OCI-LY1 (cell line): ENCODE measurements around the gene ZYX.

Experiments
- H2AFZ ChIP-seq: fragments of 200-600 bp; sonication (generic), shearing (Covaris generic); 2 replicates; pipeline ENCODE4 v1.6.0; 2014; ENCODE audit warnings: antibody characterized with exemption, mild to moderate bottlenecking, low read length
- H3F3A ChIP-seq: fragments of 200-600 bp; sonication (generic), shearing (Covaris generic); 2 replicates; pipeline ENCODE4 v1.6.0; 2014; ENCODE audit warnings: mild to moderate bottlenecking, antibody characterized with exemption, low read length, moderate library complexity; ENCODE audit not compliant: insufficient read depth
- H3K27ac ChIP-seq: fragments of 200-600 bp; sonication (generic); 2 replicates; pipeline ENCODE4 v1.5.1; 2014; ENCODE audit warnings: low read length, mixed run types, mild to moderate bottlenecking, low read depth; ENCODE audit not compliant: poor library complexity, severe bottlenecking
- H3K27me3 ChIP-seq: fragments of 200-600 bp; sonication (generic); 2 replicates; pipeline ENCODE4 v1.6.0; 2014; ENCODE audit warnings: antibody characterized with exemption, mild to moderate bottlenecking, low read length, moderate library complexity; ENCODE audit not compliant: insufficient read depth
- H3K36me3 ChIP-seq: fragments of 200-600 bp; sonication (generic); 2 replicates; pipeline ENCODE4 v1.6.1; 2014; ENCODE audit warnings: mild to moderate bottlenecking, antibody characterized with exemption, low read length, moderate library complexity, mixed read lengths; ENCODE audit not compliant: insufficient read depth
- H3K4me1 ChIP-seq: fragments of 200-600 bp; sonication (generic); 2 replicates; pipeline ENCODE4 v1.5.1; 2014; ENCODE audit warnings: mild to moderate bottlenecking, low read length, moderate library complexity; ENCODE audit not compliant: insufficient read depth, severe bottlenecking
- H3K4me2 ChIP-seq: fragments of 200-600 bp; sonication (generic), shearing (Covaris generic); 2 replicates; pipeline ENCODE4 v1.6.1; 2014; ENCODE audit warnings: low read length
- H3K4me3 ChIP-seq: fragments of 200-600 bp; sonication (generic); 2 replicates; pipeline ENCODE4 v1.5.1; 2014; ENCODE audit warnings: low read length, low read depth, mild to moderate bottlenecking, mixed read lengths; ENCODE audit not compliant: poor library complexity, severe bottlenecking
- H3K79me2 ChIP-seq: fragments of 200-600 bp; shearing (Covaris generic); 2 replicates; pipeline ENCODE4 v1.6.1; 2016; ENCODE audit warnings: mixed run types, low read length, mixed read lengths; ENCODE audit not compliant: insufficient read depth
- H3K9ac ChIP-seq: fragments of 200-600 bp; sonication (generic), shearing (Covaris generic); 2 replicates; pipeline ENCODE4 v1.6.1; 2014; ENCODE audit warnings: mild to moderate bottlenecking, low read length, mixed read lengths
- H3K9me2 ChIP-seq: fragments of 200-600 bp; sonication (generic), shearing (Covaris generic); 2 replicates; pipeline ENCODE4 v1.6.1; 2014; ENCODE audit warnings: low read depth, mild to moderate bottlenecking, low read length, mixed read lengths
- H3K9me3 ChIP-seq: fragments of 200-600 bp; shearing (Covaris generic); 2 replicates; pipeline ENCODE4 v1.6.1; 2014; ENCODE audit warnings: low read length, mixed read lengths
- H4K20me1 ChIP-seq: fragments of 200-600 bp; sonication (generic), shearing (Covaris generic); 2 replicates; pipeline ENCODE4 v1.6.0; 2016; ENCODE audit warnings: mild to moderate bottlenecking, low read length; ENCODE audit not compliant: insufficient read depth
- CTCF ChIP-seq: fragments of 200-600 bp; sonication (generic), shearing (Covaris generic); IDR thresholded peaks from 2 replicates; pipeline ENCODE4 v1.5.1; 2017; ENCODE audit warnings: mild to moderate bottlenecking, antibody characterized with exemption, low read length, moderate library complexity, mixed read lengths
- EZH2 ChIP-seq: fragments of 200-600 bp; sonication (generic), shearing (Covaris generic); IDR thresholded peaks from 2 replicates; pipeline ENCODE4 v1.8.0; 2017; ENCODE audit warnings: borderline replicate concordance, mixed run types, mild to moderate bottlenecking, antibody characterized with exemption, low read length, moderate library complexity, mixed read lengths

Gene ZYX

DNA sequence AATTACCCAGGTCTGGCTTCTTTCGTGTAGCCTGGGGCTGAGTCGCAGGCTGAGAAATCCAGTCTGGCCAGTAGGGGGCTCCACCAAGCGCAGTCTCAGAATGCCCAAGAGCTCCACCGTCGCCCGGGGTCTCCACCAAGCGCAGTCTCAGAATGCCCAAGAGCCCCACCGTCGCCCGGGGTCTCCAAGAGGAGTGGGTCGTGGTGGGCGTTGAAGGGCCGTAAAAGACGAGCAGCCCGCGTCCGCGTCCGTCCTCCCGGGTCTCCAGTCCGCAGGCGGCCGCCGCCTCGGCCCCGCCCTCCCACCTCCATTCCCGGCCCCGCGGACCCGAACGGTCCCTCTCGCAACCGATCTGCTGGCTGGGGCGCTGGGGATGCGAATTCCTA is 892 bp upstream of the ZYX start:
- no peaks in the 10 kb centered on the region for H3K79me2 ChIP-seq

DNA sequence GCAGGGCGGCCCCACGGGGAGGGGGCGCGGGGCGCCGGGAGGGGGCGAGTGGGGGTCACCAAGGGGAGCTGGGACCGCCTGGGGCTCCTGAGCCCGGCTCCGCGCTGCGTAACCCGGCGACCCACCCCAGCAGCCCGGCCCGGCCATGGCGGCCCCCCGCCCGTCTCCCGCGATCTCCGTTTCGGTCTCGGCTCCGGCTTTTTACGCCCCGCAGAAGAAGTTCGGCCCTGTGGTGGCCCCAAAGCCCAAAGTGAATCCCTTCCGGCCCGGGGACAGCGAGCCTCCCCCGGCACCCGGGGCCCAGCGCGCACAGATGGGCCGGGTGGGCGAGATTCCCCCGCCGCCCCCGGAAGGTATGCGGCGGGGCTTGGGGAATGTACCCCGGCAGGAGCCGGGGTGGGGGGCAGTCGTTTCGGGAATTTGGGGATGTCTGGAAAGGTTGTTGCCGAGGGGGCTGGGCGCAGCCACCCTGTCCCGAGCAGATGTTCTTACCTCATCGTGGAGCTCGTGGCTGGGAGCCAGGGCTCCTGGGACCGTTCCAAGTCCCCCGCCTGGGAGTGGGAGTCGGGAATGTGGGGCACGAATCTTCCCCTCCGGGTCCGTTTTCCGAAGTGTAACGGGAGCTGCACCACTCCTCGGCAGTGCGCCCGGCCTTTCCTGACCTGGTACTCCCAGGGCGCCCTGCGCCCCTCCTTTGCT is 431 bp downstream of the ZYX start:
- Histone ChIP-seq H3K9me3 (no peaks in the 10 kb centered on the region), H3K4me2 (peak overlapping the region; percentile 98), H2AFZ (no peak overlapping the region), H3K27ac (no peak overlapping the region), H3K27me3 (0 out of 2 replicates have a peak, but pooled peaks cover 4% of the 10 kb centered on the region), H3K36me3 (no peaks in the 10 kb centered on the region), H3K9me2 (no peaks in the 10 kb centered on the region), H4K20me1 (no peaks in the 10 kb centered on the region), H3F3A (no peaks in the 10 kb centered on the region), H3K79me2 (no peaks in the 10 kb centered on the region), H3K4me1 (peaks cover 4% of the 10 kb centered on the region), H3K9ac (peak overlapping the region; percentile 79), H3K4me3 (peak overlapping the region; percentile 91)
- TF ChIP-seq CTCF (no peak), EZH2 (no peak)

More for the DNA sequence above, 892 bp upstream of the ZYX start:
- Histone ChIP-seq H3K9me3 (no peaks in the 10 kb centered on the region), H3K36me3 (no peaks in the 10 kb centered on the region), H2AFZ (peak overlapping the region; percentile 70; the same call in 1 of the 2 replicates), H3K9me2 (no peaks in the 10 kb centered on the region), H3K27ac (no peak overlapping the region), H3K9ac (peak overlapping the region; percentile 79), H3K4me1 (peaks cover 4% of the 10 kb centered on the region), H4K20me1 (no peaks in the 10 kb centered on the region), H3K27me3 (0 out of 2 replicates have a peak, but pooled peaks cover 4% of the 10 kb centered on the region), H3K4me3 (peak overlapping the region; percentile 91), H3F3A (no peaks in the 10 kb centered on the region), H3K4me2 (peak overlapping the region; percentile 98)
- TF ChIP-seq EZH2 (no peak), CTCF (peak; percentile 97)

DNA sequence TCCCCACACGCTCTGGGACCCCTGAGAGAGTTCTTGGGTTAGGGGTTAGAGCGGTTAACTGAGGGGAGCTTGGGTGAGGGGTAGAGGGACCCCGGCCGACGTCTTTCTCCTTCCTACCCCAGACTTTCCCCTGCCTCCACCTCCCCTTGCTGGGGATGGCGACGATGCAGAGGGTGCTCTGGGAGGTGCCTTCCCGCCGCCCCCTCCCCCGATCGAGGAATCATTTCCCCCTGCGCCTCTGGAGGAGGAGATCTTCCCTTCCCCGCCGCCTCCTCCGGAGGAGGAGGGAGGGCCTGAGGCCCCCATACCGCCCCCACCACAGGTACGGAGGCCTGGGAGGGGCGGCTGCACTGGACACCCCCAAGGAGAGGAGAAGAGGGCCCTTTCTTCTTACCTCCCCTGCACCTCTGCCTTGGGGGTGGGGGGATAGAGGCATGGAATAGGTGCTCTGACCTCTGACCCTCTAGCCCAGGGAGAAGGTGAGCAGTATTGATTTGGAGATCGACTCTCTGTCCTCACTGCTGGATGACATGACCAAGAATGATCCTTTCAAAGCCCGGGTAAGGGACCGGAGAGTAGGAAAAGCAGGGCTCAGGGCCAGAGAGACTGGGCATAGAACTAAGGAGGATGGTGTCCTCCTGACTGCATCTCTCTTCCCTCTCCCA is 1.1 kb downstream of the ZYX start:
- Histone ChIP-seq H4K20me1 (no peaks in the 10 kb centered on the region), H3K4me3 (peak overlapping the region; percentile 91), H2AFZ (no peak overlapping the region), H3K27me3 (0 out of 2 replicates have a peak, but pooled peaks cover 4% of the 10 kb centered on the region), H3K27ac (no peak overlapping the region), H3K36me3 (no peaks in the 10 kb centered on the region), H3F3A (no peaks in the 10 kb centered on the region), H3K9ac (no peak overlapping the region; the same call in 1 of the 2 replicates), H3K4me2 (peak overlapping the region; percentile 98; the same call in 1 of the 2 replicates), H3K79me2 (no peaks in the 10 kb centered on the region), H3K9me3 (no peaks in the 10 kb centered on the region), H3K4me1 (peaks cover 4% of the 10 kb centered on the region), H3K9me2 (no peaks in the 10 kb centered on the region)
- no peak for TF ChIP-seq CTCF
- no peak for TF ChIP-seq EZH2
